ENCODE data around the gene ZSWIM1.

DNA sequence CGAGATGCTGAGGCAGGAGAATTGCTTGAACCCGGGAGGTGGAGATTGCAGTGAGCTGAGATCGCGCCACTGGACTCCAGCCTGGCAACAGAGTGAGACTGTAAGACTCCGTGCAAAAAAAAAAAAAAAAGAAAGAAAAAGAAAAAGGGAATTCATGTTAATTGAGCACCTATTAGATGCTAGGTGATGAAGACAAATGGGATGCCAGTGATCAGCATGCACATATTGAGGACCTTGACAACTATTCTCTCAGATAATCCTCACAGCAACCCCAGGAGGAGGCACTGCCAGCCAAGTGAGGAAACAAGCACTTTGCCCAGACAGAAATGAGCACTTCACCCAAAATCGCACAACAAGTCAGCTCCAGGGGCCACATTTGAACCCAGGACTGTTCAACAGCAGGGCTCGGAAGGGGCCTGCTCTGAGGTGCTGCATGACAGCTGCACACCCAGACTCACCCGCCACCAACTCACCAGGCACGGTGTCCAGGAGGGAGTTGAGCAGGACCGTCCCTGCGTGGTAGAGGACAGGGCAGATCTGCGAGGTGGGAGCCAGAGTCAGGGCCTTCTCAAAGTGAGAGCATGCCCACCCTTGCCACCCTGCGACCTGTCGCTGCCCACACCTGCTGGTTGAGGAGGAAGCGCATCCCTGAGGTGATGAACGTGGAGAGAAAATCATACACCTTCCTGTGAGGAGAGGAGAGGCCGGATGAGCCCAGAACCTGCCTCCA is 26.4 kb downstream of the ZSWIM1 start:
- TF ChIP-seq, protein P1, sequence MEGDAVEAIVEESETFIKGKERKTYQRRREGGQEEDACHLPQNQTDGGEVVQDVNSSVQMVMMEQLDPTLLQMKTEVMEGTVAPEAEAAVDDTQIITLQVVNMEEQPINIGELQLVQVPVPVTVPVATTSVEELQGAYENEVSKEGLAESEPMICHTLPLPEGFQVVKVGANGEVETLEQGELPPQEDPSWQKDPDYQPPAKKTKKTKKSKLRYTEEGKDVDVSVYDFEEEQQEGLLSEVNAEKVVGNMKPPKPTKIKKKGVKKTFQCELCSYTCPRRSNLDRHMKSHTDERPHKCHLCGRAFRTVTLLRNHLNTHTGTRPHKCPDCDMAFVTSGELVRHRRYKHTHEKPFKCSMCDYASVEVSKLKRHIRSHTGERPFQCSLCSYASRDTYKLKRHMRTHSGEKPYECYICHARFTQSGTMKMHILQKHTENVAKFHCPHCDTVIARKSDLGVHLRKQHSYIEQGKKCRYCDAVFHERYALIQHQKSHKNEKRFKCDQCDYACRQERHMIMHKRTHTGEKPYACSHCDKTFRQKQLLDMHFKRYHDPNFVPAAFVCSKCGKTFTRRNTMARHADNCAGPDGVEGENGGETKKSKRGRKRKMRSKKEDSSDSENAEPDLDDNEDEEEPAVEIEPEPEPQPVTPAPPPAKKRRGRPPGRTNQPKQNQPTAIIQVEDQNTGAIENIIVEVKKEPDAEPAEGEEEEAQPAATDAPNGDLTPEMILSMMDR (IDR thresholded peaks at IDR 0.05): no peak
- no peak for TF ChIP-seq POLR2A (IDR thresholded peaks at IDR 0.05)

All from esophagus squamous epithelium (tissue), 4 donors.